ENCODE measurements around the gene CPD.
"Not testable (repeated sequence)": the region's sequence is repeated elsewhere in the genome, so short reads cannot be mapped to it uniquely, and the experiment has no call there.

CPD gene

GRCh38 chr17:30449480-30449879 lies 70.8 kb downstream of the CPD start:
- Mint-ChIP-seq H3K4me1 (no peaks in the 10 kb centered on the region), H3K9me3 (peaks cover 2% of the 10 kb centered on the region), H3K27me3 (no peaks in the 10 kb centered on the region), H3K27ac (no peak overlapping the region), H3K4me3 (no peak overlapping the region), H3K36me3 (peaks cover 34% of the 10 kb centered on the region)
- no peak for DNase-seq
- CTCF ChIA-PET, result no interaction called here

GRCh38 chr17:30450125-30451027 lies 71.6 kb downstream of the CPD start:
- H3K4me3 Mint-ChIP-seq, result no peak overlapping the region
- H3K36me3 Mint-ChIP-seq, result peaks cover 32% of the 10 kb centered on the region
- DNase-seq, result no peak
- peaks cover 2% of the 10 kb centered on the region for H3K9me3 Mint-ChIP-seq
- CTCF ChIA-PET, result no interaction called here
- no peaks in the 10 kb centered on the region for H3K27me3 Mint-ChIP-seq
- no peak overlapping the region for H3K27ac Mint-ChIP-seq
- H3K4me1 Mint-ChIP-seq, result no peaks in the 10 kb centered on the region

GRCh38 chr17:30454635-30455034 lies 75.9 kb downstream of the CPD start:
- no peak overlapping the region for H3K27ac Mint-ChIP-seq
- H3K27me3 Mint-ChIP-seq, result no peaks in the 10 kb centered on the region
- H3K4me3 Mint-ChIP-seq, result no peak overlapping the region
- peaks cover 36% of the 10 kb centered on the region for H3K36me3 Mint-ChIP-seq
- H3K9me3 Mint-ChIP-seq, result peaks cover 2% of the 10 kb centered on the region
- H3K4me1 Mint-ChIP-seq, result no peaks in the 10 kb centered on the region
- DNase-seq, result no peak
- CTCF ChIA-PET, result no interaction called here

- DNase-seq, result no peak
- Mint-ChIP-seq H3K27ac (no peak overlapping the region), H3K4me1 (no peaks in the 10 kb centered on the region), H3K36me3 (peaks cover 26% of the 10 kb centered on the region), H3K4me3 (no peak overlapping the region), H3K9me3 (peaks cover 2% of the 10 kb centered on the region), H3K27me3 (no peaks in the 10 kb centered on the region)
- CTCF ChIA-PET, result no interaction called here
Measured at GRCh38 chr17:30458371-30458770, 79.6 kb downstream of the CPD start.

GRCh38 chr17:30458797-30459413 lies 80.2 kb downstream of the CPD start:
- H3K9me3 Mint-ChIP-seq, H3K27ac Mint-ChIP-seq, CTCF ChIA-PET, DNase-seq, H3K4me1 Mint-ChIP-seq, H3K4me3 Mint-ChIP-seq, H3K27me3 Mint-ChIP-seq: not testable (repeated sequence)
- H3K36me3 Mint-ChIP-seq, result peaks cover 26% of the 10 kb centered on the region

GRCh38 chr17:30468465-30468864 lies 89.7 kb downstream of the CPD start:
- DNase-seq, result no peak
- peaks cover 12% of the 10 kb centered on the region for H3K36me3 Mint-ChIP-seq
- H3K4me3 Mint-ChIP-seq, result no peak overlapping the region
- CTCF ChIA-PET, result interaction anchor here (3.6 kb wide), 1 partner anchor 8 kb away, joined by 18 read pairs; the partner anchor contains the start of gene GOSR1
- H3K4me1 Mint-ChIP-seq, result no peaks in the 10 kb centered on the region
- peaks cover 4% of the 10 kb centered on the region for H3K27me3 Mint-ChIP-seq
- no peaks in the 10 kb centered on the region for H3K9me3 Mint-ChIP-seq
- no peak overlapping the region for H3K27ac Mint-ChIP-seq

- CTCF ChIA-PET, result no interaction called here
- Mint-ChIP-seq H3K27ac (no peak overlapping the region), H3K4me3 (no peak overlapping the region), H3K4me1 (peaks cover 18% of the 10 kb centered on the region), H3K9me3 (no peaks in the 10 kb centered on the region), H3K36me3 (peaks cover 2% of the 10 kb centered on the region), H3K27me3 (peaks cover 9% of the 10 kb centered on the region)
- DNase-seq, result no peak
Measured at GRCh38 chr17:30472238-30472890, 93.6 kb downstream of the CPD start.

GRCh38 chr17:30475206-30475605 lies 96.5 kb downstream of the CPD start:
- Mint-ChIP-seq H3K4me1 (peaks cover 38% of the 10 kb centered on the region), H3K4me3 (no peak overlapping the region), H3K36me3 (peaks cover 7% of the 10 kb centered on the region), H3K27ac (no peak overlapping the region), H3K9me3 (no peaks in the 10 kb centered on the region), H3K27me3 (peaks cover 9% of the 10 kb centered on the region)
- no peak for DNase-seq
- CTCF ChIA-PET, result interaction anchor here (2.5 kb wide), 1 partner anchor 9 kb away, joined by 18 read pairs; no protein-coding TSS in a partner anchor

GRCh38 chr17:30476726-30477082 lies 98.0 kb downstream of the CPD start:
- Mint-ChIP-seq H3K27me3 (peaks cover 9% of the 10 kb centered on the region), H3K4me1 (peaks cover 38% of the 10 kb centered on the region), H3K36me3 (peaks cover 11% of the 10 kb centered on the region), H3K27ac (peak overlapping the region; percentile 93), H3K9me3 (no peaks in the 10 kb centered on the region), H3K4me3 (peak overlapping the region; percentile 94)
- CTCF ChIA-PET, result interaction anchor here (0.6 to 2.5 kb wide), 13 partner anchors 10 to 1960 kb away, joined by 3 to 18 read pairs (median 4); no protein-coding TSS in a partner anchor
- peak; percentile 23 for DNase-seq

GRCh38 chr17:30477083-30477773 lies 98.5 kb downstream of the CPD start, which contains the start of gene GOSR1:
Gene GOSR1 (plus strand): TSS chr17:30477408. CDS start chr17:30477434, 26 bp downstream.
- CTCF ChIA-PET, result interaction anchor here (0.6 to 2.5 kb wide), 13 partner anchors 11 to 1960 kb away, joined by 3 to 18 read pairs (median 4); no protein-coding TSS in a partner anchor
- Mint-ChIP-seq H3K4me1 (peaks cover 38% of the 10 kb centered on the region), H3K27ac (peak within 1 kb of the TSS; percentile 93), H3K36me3 (peaks cover 11% of the 10 kb centered on the region), H3K9me3 (no peaks in the 10 kb centered on the region), H3K27me3 (peaks cover 9% of the 10 kb centered on the region), H3K4me3 (peak within 1 kb of the TSS; percentile 94)
- DNase-seq, result peak; percentile 96

GRCh38 chr17:30477774-30478115 lies 99.0 kb downstream of the CPD start:
- CTCF ChIA-PET, result interaction anchor here (0.5 to 2.5 kb wide), 6 partner anchors 11 to 370 kb away, joined by 3 to 18 read pairs (median 6); no protein-coding TSS in a partner anchor
- peak overlapping the region; percentile 93 for H3K27ac Mint-ChIP-seq

GRCh38 chr17:30482555-30482954 lies 103.8 kb downstream of the CPD start:
- no peak overlapping the region for H3K4me3 Mint-ChIP-seq
- no peaks in the 10 kb centered on the region for H3K27me3 Mint-ChIP-seq
- H3K9me3 Mint-ChIP-seq, result no peaks in the 10 kb centered on the region
- no peak overlapping the region for H3K27ac Mint-ChIP-seq
- no peak for DNase-seq
- peaks cover 18% of the 10 kb centered on the region for H3K4me1 Mint-ChIP-seq
- CTCF ChIA-PET, result no interaction called here
- H3K36me3 Mint-ChIP-seq, result peaks cover 37% of the 10 kb centered on the region

More at GRCh38 chr17:30477774-30478115, 99.0 kb downstream of the CPD start:
- peak overlapping the region; percentile 94 for H3K4me3 Mint-ChIP-seq
- no peak for DNase-seq
- H3K4me1 Mint-ChIP-seq, result peaks cover 38% of the 10 kb centered on the region
- H3K27me3 Mint-ChIP-seq, result peaks cover 9% of the 10 kb centered on the region
- no peaks in the 10 kb centered on the region for H3K9me3 Mint-ChIP-seq
- H3K36me3 Mint-ChIP-seq, result peaks cover 12% of the 10 kb centered on the region

- no peaks in the 10 kb centered on the region for H3K27me3 Mint-ChIP-seq
- H3K9me3 Mint-ChIP-seq, result no peaks in the 10 kb centered on the region
- H3K27ac Mint-ChIP-seq, result no peak overlapping the region
- peaks cover 34% of the 10 kb centered on the region for H3K36me3 Mint-ChIP-seq
- no peak for DNase-seq
- H3K4me1 Mint-ChIP-seq, result peaks cover 12% of the 10 kb centered on the region
- H3K4me3 Mint-ChIP-seq, result no peak overlapping the region
- CTCF ChIA-PET, result interaction anchor here (1.0 kb wide), 1 partner anchor 143 kb away, joined by 3 read pairs; no protein-coding TSS in a partner anchor
Measured at GRCh38 chr17:30483159-30483558, 104.4 kb downstream of the CPD start.

GRCh38 chr17:30493780-30494179 lies 115.1 kb downstream of the CPD start:
- CTCF ChIA-PET, result no interaction called here

More at GRCh38 chr17:30493780-30494179, 115.1 kb downstream of the CPD start:
- H3K9me3 Mint-ChIP-seq, result no peaks in the 10 kb centered on the region
- H3K27ac Mint-ChIP-seq, result no peak overlapping the region
- DNase-seq, result no peak
- no peaks in the 10 kb centered on the region for H3K27me3 Mint-ChIP-seq
- peaks cover 61% of the 10 kb centered on the region for H3K36me3 Mint-ChIP-seq
- no peak overlapping the region for H3K4me3 Mint-ChIP-seq
- no peaks in the 10 kb centered on the region for H3K4me1 Mint-ChIP-seq

Measured in activated naive CD4-positive, alpha-beta T cell treated with anti-CD3 and anti-CD28 coated beads, Interleukin-2, amount 10 ng/mL, durations not matched to agents 7 days and 5 days (primary cell).